AG08396 (cell line): ENCODE measurements around the gene FBXO42.

Source experiments
- DNase-seq: peaks from one replicate; pipeline ENCODE4 v3.0.0; 2012; ENCODE audit warnings: low spot score, mixed read lengths

Gene FBXO42

DNA sequence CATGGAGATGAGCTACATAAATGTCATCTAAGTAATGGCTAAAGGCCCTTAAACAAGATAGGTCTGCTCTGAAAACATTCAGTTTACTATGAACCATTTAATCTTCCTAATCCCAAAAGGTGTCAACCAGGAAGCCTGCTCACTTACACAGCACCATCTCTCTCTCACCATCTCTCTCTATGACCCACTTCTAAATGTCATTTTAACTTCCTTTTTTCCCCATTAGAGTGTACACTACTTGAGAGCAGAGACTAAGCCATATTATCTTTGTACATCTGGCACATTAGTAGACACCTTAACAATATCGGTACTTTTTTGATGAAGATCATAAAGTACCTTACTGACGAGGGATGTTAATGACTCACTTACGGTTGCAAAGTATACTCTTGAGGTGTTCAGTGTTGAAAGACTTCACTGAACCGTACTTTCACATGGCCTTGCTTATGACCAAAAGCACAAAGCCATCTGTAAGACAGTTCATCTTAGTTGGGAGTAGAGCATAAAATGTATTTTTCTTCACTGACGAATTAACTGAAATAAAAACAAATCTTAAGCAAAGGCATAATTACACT lies 25.4 kb downstream of the FBXO42 start:
- no peak for DNase-seq

DNA sequence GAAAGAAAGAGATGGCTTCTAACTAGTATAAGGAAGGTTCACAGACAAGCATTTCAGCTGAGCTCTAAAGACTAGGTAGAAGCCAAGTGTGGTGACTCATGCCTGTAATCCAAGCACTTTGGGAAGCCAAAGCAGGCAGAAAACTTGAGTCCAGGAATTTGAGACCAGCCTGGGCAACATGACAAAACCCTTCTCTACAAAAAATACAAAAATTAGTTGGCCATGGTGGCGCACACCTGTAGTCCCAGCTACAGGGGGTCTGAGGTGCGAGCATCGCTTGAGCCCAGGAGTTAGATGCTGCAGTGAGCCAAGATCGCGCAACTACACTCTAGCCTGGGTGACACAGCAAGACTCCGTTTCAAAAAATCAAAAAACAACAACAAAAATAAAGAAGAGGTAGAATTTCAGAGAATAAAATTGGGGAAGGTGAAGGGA lies 27.8 kb downstream of the FBXO42 start:
- peak; percentile 51 for DNase-seq

DNA sequence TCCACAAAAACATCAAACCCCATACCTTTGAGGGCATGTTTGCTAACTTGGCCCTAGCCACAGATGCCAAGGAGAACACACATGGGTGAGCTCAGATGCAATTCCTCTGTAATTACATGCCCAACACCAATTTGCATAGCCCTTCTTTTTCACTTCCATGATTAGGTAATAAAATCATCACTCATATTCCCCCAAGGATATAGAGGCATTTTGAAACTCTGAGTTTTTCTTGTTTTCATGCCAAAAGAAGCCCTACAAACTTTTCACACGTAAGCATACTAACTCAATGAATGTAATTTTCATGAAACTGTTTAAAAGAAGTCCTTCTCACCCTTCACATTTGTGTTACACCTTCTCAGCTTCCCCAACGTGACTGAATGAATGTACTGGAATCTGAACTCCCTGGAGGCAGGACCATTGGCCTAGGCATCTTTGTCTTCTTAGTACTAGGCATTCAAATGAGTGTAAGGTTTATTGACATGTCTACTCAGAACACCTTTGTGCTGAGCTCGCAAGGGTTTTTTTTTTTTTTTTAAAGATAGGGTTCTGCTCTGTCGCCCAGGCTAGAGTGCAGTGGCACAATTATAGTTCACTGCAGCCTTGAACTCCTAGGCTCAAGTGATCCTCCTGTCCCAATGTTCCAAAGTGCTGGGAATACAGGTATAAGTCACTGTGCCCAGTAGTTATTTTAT lies 31.0 kb downstream of the FBXO42 start:
- no peak for DNase-seq

DNA sequence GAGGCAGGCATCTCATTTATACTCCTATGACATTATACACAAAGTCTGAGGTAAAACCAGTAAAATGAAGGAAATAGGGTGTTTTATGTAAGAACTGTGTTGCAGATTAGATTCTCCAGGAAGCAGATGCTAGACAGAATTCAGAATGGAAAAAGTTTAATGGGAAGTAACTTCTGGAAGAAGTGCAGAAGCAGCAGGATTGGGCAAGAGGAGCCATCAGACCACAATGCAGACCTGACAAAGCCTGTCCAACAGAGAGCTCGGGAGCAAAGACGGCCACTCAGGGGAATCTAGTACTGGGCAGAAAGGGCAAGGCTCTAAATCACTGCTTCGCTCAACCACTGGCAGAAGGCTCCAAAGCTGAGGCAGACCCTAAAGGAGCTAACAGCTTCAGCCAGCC lies 33.7 kb downstream of the FBXO42 start:
- no peak for DNase-seq

DNA sequence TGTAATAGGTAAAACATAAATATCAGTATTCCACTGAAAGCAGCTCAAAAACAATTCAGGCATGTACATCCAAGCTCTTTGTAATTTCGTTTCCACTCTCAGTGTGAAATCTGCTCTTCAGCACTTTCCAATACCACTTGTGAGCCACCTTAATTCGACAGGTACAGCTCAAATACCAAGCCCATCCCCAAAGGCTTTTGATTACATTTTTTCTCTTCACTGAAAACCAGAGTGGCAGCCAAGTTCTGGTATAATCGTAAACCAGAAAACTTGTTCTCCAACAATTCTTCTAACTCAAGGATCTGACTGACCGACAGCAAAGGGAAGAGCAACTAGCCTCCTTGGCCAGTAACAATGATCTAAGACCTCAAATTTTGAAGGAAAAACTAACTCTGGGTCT lies 36.8 kb downstream of the FBXO42 start:
- DNase-seq: no peak

DNA sequence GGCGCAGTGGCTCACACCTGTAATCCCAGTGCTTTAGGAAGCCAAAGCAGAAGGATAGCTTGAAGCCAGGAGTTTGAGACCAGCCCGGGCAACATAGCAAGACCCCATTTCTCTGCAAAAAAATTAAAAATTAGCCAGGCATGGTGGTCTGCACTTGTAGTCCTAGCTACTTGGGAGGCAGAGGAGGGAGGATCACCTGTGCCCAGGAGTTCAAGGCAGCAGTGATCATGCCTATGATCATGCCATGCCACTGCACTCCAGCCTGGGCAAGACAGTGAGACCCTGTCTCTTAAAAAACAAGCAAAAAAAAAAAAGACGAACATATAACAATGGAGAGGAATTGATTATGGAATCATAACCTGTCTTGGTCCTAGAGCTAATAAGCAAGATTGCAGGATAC lies 45.1 kb downstream of the FBXO42 start:
- no peak for DNase-seq

DNA sequence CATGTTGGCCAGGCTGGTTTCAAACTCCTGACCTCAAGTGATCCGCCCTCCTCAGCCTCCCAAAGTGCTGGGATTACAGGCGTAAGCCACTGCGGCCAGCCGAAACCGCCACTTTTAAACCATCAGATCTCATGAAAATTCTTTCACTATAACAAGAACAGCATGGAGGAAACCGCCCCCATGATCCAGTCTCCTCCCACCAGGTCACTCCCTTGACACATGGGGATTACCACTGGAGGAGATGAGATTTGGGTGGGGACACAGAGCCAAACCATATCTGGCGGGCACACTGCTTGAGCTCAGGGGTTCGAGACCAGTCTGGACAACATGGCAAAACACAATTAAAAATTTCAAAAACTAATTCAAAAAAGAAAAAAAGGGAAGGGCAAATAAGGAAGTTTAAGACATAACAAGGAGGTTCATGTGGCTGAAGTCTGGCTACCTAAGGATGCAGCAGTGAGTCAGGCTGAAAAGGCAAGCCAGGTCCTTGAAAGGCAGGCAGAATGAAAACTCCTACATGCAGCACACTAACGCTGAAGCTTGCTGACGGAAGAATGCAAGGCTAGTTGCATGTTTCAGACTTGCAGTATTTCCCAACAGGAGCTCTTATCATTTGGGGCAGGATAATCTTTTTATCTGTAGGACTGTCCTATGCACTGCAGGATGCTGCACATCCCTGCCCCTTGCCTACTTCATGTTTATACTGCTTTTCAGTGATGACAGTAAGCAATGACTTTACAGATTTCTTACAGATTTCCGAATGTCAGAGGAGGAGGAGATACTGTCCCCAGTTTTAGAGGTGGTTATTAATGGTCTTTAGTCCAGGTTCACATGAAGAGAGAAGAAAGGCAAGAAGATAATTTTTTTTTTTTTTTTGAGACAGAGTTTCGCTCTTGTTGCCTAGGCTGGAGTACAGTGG lies 49.3 kb downstream of the FBXO42 start:
- no peak for DNase-seq

DNA sequence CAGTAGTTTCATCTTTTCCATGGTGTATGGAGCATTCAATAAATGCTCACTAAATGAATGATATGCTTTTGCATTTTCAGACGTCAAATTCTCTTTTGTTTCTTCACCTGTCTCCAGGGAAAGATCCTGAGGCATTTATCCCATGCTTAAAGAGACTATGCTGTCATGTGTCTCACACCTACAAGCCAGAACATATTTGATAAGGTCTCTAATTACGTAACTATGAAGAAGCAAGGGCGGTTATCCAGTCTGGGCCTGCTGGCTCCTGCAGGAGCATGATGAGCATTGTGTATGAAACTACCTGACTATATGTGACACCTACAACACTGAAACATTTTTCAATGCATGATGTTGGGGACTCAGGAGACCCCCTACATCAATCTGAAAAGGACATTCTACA lies 51.8 kb downstream of the FBXO42 start:
- no peak for DNase-seq

DNA sequence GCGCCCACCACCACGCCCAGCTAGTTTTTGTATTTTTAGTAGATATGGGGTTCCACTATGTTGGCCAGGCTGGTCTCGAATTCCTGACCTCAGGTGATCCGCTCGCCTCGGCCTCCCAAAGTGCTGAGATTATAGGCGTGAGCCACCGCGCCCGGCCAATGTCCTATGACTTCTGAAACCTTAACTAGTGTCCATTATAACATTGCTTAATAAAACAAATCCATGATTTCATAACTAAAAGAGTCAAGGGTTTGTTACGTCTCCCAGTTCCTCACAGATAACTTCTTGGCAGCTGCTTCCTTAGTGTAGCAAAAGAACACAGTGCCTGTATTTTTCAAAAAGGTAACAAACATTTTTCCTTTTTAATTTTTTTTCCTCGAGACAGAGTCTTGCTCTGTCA lies 53.6 kb downstream of the FBXO42 start:
- no peak for DNase-seq

DNA sequence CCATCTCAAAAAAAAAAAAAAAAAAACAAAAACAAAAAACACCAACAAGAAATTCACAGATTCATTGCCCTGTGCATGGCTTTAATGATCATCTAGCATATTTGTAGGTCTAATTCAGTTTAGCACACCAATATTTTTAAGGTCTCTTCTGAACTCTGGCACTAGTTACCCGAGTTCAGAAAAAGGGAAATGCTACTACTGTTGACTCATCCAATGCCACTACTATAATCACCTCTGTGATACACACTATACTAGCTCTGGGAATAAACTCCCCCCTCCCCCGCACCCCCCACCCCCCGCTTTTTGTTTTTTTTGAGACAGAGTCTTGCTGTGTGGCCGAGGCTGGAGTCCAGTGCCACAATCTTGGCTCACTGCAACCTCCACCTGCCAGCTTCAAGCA lies 55.6 kb downstream of the FBXO42 start:
- DNase-seq: no peak

DNA sequence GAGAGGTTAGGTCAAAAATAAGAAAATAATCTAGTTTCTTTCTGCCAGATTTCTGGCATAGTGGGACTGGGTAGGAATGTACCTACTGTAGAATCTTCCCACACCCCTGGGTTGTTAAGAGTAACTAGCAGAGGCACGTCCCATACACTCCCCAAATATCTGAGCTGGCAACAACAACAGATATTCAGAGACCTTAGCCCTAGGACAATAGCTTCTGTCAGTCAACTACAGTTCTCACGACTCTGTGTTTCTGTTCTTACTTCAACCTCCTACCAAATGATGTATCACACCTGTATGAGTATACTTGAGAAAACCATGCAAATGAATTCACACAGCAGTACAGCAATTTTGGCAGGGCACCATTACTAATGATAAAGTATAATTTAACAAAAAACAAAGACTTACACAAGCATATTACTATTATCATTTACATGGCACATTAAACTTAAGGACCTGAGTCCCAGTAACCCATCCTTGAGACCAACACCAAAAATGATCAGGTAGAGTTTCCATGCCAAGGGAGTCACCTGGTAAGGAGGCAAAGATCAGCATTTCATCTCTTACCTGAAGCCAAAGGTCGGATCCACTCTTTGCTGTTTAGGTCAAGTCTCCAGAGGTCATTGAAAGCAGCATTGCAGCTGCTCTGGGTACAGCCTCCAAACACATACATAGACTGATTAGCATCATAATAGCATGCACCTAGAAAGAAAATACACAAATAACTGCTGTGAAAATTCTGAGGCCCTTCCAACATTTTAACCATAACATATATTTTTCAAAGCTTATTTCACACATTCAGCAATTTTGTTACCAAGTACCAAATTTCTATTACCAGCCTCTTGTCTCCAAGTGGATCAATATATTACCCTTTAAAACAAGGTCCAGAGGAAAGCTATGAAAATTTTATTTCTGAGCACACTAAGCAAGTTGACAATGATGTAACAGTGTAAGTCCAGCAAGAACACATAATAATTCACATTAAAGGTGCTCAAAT lies 57.8 kb downstream of the FBXO42 start:
- DNase-seq: no peak

DNA sequence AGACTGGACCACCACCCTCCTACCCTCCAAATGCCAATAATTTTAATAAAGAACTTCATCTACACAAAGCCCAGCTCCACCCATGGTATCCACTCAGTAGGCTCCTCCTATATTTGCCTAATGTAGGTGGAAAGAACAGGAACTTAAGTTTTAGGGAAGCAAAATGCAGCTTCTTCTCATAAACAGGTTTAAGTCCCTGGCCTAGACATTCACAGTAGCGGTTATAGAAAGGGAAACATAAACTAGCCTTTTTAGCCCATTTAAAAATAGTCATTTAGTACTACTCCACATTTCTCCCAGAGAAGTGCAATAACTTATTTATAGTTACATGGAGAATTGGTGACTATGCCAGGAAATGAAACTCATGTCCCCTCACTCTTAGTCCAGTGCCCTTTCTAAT lies 58.7 kb downstream of the FBXO42 start:
- no peak for DNase-seq

DNA sequence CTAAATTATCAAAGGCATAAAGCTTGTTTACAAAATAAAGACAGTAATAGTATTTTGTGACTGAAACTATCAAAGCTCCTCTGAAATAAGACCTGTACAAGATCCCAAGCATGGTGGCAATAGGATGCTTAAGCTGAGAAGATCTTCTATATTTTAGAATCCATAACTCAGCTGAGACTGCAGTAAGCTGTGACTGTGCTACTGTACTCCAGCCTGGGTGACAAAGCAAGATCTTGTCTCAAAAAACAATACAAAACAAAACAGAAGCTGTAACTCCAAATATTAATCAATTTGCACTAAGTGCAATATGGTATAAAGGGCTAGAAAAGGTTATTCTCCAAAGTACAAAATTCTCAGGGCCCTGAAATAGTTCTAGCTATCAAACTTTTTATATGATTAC lies 59.5 kb downstream of the FBXO42 start:
- DNase-seq: no peak

DNA sequence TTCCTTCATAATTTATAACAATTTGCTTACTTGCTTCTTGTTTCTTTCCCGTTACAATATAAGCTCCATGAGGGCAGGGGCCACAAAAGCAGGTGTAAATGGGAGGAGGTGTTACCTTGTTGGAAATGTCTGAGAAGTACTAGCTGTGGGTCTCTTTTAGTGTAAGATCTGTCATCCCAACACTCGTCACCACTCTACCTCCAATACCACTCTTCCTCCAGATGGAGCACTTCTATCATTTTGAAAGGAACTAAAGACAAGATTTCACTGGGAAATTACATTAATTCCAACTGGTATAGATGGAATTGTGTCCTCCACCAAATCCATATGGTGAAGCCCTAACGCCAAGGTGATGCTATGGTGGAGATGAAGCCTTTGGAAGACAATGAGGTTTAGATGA lies 62.3 kb downstream of the FBXO42 start:
- DNase-seq: no peak

DNA sequence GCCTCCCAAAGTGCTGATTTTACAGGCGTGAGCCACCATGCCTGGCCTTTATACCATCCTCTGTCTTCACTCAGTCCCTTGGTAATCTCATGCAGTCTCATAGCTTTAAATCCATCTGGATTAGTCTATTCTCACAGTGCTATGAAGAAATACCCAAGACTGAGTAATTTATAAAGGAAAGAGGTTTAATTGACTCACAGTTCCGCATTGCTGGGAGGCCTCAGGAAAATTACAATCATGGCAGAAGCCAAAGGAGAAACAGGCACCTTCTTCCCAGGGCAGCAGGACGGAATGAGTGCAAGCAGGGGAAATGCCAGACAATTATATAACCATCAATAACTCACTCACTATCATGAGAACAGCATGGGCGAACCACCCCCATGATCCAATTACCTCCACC lies 66.2 kb downstream of the FBXO42 start:
- no peak for DNase-seq

DNA sequence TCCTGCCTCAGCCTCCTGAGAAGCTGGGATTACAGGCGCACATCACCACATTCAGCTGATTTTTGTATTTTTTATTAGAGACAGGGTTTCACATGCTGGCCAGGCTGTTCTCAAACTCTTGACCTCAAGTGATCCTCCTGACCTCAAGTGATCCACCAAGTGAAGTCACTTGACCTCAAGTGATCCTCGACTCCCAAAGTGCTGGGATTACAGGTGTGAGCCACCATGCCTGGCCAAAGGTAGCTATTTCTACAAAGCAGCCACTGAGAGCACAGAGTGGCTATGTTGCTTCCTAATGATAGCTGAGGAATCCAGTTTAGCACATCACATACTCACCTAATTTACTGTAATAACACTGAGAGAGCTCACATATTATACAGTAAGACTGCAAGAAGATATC lies 70.5 kb downstream of the FBXO42 start:
- DNase-seq: no peak

DNA sequence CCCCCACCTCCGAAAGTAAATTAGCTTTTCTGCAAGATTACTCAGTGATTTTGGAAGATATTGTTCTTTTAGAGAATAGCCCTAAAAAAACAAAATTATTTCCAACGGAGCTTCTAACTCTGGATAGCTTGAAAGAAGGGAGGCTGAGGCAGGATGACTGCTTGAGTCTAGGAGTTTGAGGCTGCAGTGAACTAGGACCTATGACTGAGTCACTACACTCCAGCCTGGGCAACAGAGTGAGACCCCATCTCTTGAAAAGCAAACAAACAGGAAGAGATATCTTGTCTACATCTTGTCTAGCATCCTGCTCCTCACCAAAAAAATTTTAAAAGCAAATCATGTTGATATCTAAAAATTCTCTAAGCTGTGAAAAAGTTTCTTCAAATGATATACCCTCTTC lies 73.1 kb downstream of the FBXO42 start:
- no peak for DNase-seq

DNA sequence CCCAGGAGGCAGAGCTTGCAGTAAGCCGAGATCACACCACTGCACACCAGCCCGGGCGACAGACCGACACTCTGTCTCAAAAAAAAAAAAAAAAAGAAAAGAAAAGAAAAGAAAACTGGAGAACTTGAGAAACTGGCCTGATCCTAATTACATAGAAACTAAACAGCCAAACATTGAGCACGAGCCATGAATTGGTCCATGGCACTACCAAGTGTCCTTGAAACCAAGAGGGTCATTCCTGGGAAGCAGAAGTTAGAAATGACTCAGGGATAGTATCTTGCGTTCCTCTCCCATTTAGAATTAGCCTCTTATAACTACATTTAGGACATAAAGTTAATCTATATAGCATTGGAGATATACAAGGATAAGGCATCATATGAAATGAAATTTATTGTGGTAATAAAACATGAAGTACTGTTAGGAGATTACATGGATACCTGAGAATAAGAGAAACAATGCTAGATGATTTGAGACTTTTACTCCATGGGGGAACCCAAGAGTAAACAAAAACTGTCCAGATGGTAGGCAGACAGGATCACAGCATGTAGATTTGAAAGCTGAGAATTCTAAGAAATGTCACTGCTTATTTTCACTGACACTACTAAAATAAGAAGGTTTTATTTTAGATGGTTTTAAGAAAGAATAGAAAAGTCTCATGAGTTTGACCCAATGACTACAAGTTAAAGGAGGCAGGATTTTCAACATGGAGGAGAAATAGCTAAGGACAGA lies 75.8 kb downstream of the FBXO42 start:
- no peak for DNase-seq

DNA sequence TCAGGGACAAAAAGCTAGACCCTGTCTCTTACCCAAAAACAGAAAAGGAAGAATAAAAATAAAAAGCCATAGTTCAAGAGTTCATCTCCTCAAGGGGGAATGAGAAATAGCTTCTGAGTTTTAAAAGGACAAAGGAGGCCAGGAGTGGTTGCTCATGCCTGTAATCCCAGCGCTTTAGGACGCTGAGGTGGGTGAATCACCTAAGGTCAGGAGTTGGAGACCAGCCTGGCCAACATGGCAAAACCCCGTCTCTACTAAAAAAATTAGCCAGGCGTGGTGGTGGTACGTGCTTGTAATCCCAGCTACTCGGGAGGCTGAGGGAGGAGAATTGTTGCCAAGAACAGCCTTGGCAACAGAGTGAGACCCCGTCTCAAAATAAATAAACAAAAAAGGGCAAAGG lies 76.7 kb downstream of the FBXO42 start:
- DNase-seq: no peak

DNA sequence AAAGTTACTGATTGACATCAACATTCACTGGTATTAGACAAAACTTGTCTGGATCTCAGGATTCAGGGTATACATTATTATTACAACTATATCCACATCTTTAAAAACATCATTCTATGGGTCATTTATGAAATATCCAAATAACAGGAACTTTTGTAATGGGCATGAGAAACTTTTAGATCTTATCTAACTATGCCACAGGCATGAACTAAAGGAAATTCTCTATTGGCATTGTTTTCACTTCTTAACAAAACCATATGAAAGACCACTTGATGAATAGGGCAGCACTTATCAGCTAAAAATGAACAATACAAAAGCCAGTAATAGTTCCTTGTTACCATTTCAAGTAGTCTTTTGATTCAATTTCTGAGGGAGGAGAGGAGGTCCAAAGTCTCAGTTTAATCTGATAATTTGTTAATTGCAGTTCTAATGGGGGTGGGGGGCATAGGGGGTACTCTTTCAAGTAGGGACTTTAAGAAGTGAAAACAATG lies 84.5 kb downstream of the FBXO42 start:
- DNase-seq: no peak
